Testis (tissue), 2 donors: Measurements from ENCODE around the gene TAS2R20.

ENCODE experiments used
- CTCF ChIP-seq, 3 experiments: fragments of 450-650 bp in 2 of 3; fragments of 200-600 bp in 1 of 3; sonication (generic) in 1 of 3; IDR thresholded peaks; one replicate each; pipeline ENCODE4 v1.5.1; 2016 to 2019; ENCODE audit warnings: antibody characterized with exemption in 3 of 3, mild to moderate bottlenecking in 2 of 3, moderate library complexity in 1 of 3
- POLR2A ChIP-seq: fragments of 450-650 bp; IDR thresholded peaks from one replicate; pipeline ENCODE4 v1.6.1; 2017; ENCODE audit warnings: antibody characterized with exemption, mild to moderate bottlenecking, moderate library complexity

GRCh38 chr12:11040162-11040561 lies 42.1 kb upstream of the TAS2R20 start:
- TF ChIP-seq CTCF (IDR thresholded peaks at IDR 0.05) = no peak
- no peak for TF ChIP-seq POLR2A
